GM18520 (cell line): ENCODE data around the gene KIAA1143.

Experiments
- ATAC-seq: cut with Tn5 transposase; IDR thresholded peaks from one replicate; pipeline ENCODE4 v1.9.1; 2021; ENCODE audit not compliant: unreplicated experiment

Gene KIAA1143

GRCh38 chr3:44761424-44762169, at the start of gene KIAA1143, which contains the start of gene KIF15:
KIAA1143 (minus strand) TSS chr3:44761619; CDS start chr3:44761602, 17 bp downstream.
KIF15 (plus strand) TSS chr3:44761794; CDS start chr3:44761866, 72 bp downstream.
- ATAC-seq = peak; percentile 88

- ATAC-seq = no peak
Observed at GRCh38 chr3:44805960-44806359, 44.5 kb upstream of the KIAA1143 start.

- ATAC-seq = no peak
Observed at GRCh38 chr3:44803298-44803697, 41.9 kb upstream of the KIAA1143 start.

GRCh38 chr3:44802011-44802410, 40.6 kb upstream of the KIAA1143 start:
- no peak for ATAC-seq

GRCh38 chr3:44795197-44795596, 33.8 kb upstream of the KIAA1143 start:
- ATAC-seq = no peak

- no peak for ATAC-seq
Observed at GRCh38 chr3:44782891-44783290, 21.5 kb upstream of the KIAA1143 start.

GRCh38 chr3:44772099-44772442, 10.7 kb upstream of the KIAA1143 start:
- ATAC-seq = no peak

GRCh38 chr3:44771424-44772098, 10.1 kb upstream of the KIAA1143 start:
- no peak for ATAC-seq

GRCh38 chr3:44764248-44764647, 2.8 kb upstream of the KIAA1143 start:
- ATAC-seq = no peak

GRCh38 chr3:44762690-44763089, 1.3 kb upstream of the KIAA1143 start:
- ATAC-seq = no peak

- no peak for ATAC-seq
Observed at GRCh38 chr3:44762170-44762677, 805 bp upstream of the KIAA1143 start.

GRCh38 chr3:44761101-44761423, 357 bp downstream of the KIAA1143 start:
- no peak for ATAC-seq

GRCh38 chr3:44734646-44735168, 26.7 kb downstream of the KIAA1143 start:
- no peak for ATAC-seq

- no peak for ATAC-seq
Observed at GRCh38 chr3:44729384-44729910, 32.0 kb downstream of the KIAA1143 start, which contains the start of gene ZNF501. ZNF501 (plus strand) TSS chr3:44729635; CDS start chr3:44734422, 4,787 bp downstream.

GRCh38 chr3:44722103-44722401, 39.4 kb downstream of the KIAA1143 start:
- no peak for ATAC-seq

GRCh38 chr3:44721231-44722102, 40.0 kb downstream of the KIAA1143 start:
- ATAC-seq = no peak

- ATAC-seq = no peak
Observed at GRCh38 chr3:44712455-44713075, 48.9 kb downstream of the KIAA1143 start, which contains the start of gene ZNF502. ZNF502 (plus strand) TSS chr3:44712660; CDS start chr3:44720262, 7,602 bp downstream.
